ENCODE measurements around the gene CEP152.

- TF ChIP-seq CTCF (IDR thresholded peaks at IDR 0.05) (no peak), POLR2AphosphoS5 (IDR thresholded peaks at IDR 0.05; ENCODE audit: low read depth, low read length) (no peak), REST (IDR thresholded peaks at IDR 0.05; ENCODE audit: insufficient read depth in 1 of 2, low read depth in 2 of 2, low read length in 1 of 2) (no peak)
Measured at GRCh38 chr15:48748535-48748934, 62.3 kb downstream of the CEP152 start.
